Osteocyte (in vitro differentiated cells): ENCODE data around the gene TPRG1. TPM values are rescaled to one million over a fixed set of nuclear protein-coding genes. Genes with fewer than 3 reads are reported as not detected.

ENCODE experiments used
- DNase-seq: peaks from one replicate; pipeline ENCODE4 v3.0.0; 2021; ENCODE audit warnings: mixed read lengths; ENCODE audit not compliant: unreplicated experiment; ENCODE audit errors: extremely low spot score
- H3K27ac Mint-ChIP-seq: one replicate; pipeline ENCODE4 v1.8.0; 2021; ENCODE audit warnings: mild to moderate bottlenecking, mixed read lengths; ENCODE audit not compliant: unreplicated experiment
- H3K27me3 Mint-ChIP-seq: one replicate; pipeline ENCODE4 v1.8.0; 2021; ENCODE audit warnings: mixed read lengths; ENCODE audit not compliant: unreplicated experiment
- H3K36me3 Mint-ChIP-seq: one replicate; pipeline ENCODE4 v1.8.0; 2021; ENCODE audit warnings: mixed read lengths; ENCODE audit not compliant: unreplicated experiment
- H3K4me1 Mint-ChIP-seq: one replicate; pipeline ENCODE4 v1.8.0; 2021; ENCODE audit warnings: mixed read lengths; ENCODE audit not compliant: unreplicated experiment
- H3K4me3 Mint-ChIP-seq: one replicate; pipeline ENCODE4 v1.8.0; 2021; ENCODE audit warnings: mild to moderate bottlenecking, moderate library complexity, mixed read lengths; ENCODE audit not compliant: unreplicated experiment
- H3K9me3 Mint-ChIP-seq: one replicate; pipeline ENCODE4 v1.8.0; 2021; ENCODE audit warnings: mixed read lengths; ENCODE audit not compliant: unreplicated experiment
- CTCF ChIP-seq: fragments of 200-600 bp; sonication (generic); IDR thresholded peaks from 2 replicates; pipeline ENCODE4 v1.5.0; 2021; ENCODE audit warnings: antibody characterized with exemption, mild to moderate bottlenecking, moderate library complexity
- total RNA-seq: library from RNA; stranded (reverse); gene quantifications from 2 replicates; pipeline ENCODE4 v1.2.1, GENCODE V29; 2021

TPRG1 gene
- total RNA-seq, 1 donor from 2014 or later = 0.46 TPM

GRCh38 chr3:189269365-189269764 lies 97.6 kb downstream of the TPRG1 start:
- Mint-ChIP-seq H3K4me3 (no peak overlapping the region), H3K36me3 (peaks cover 2% of the 10 kb centered on the region), H3K9me3 (no peaks in the 10 kb centered on the region), H3K27ac (no peak overlapping the region), H3K4me1 (peaks cover 35% of the 10 kb centered on the region), H3K27me3 (no peaks in the 10 kb centered on the region)
- no peak for TF ChIP-seq CTCF
- no peak for DNase-seq

- Mint-ChIP-seq H3K9me3 (no peaks in the 10 kb centered on the region), H3K27me3 (no peaks in the 10 kb centered on the region), H3K27ac (no peak overlapping the region), H3K4me1 (peaks cover 30% of the 10 kb centered on the region), H3K4me3 (no peak overlapping the region), H3K36me3 (no peaks in the 10 kb centered on the region)
- peak; percentile 87 for DNase-seq
- TF ChIP-seq CTCF = peak; percentile 88
Observed at GRCh38 chr3:189270248-189270832, 98.6 kb downstream of the TPRG1 start.

GRCh38 chr3:189272500-189273119 lies 100.8 kb downstream of the TPRG1 start:
- Mint-ChIP-seq H3K4me1 (peaks cover 44% of the 10 kb centered on the region), H3K4me3 (no peak overlapping the region), H3K9me3 (no peaks in the 10 kb centered on the region), H3K27me3 (no peaks in the 10 kb centered on the region), H3K27ac (no peak overlapping the region), H3K36me3 (no peaks in the 10 kb centered on the region)
- peak; percentile 55 for TF ChIP-seq CTCF
- no peak for DNase-seq

GRCh38 chr3:189273736-189274135 lies 102.0 kb downstream of the TPRG1 start:
- Mint-ChIP-seq H3K27ac (no peak overlapping the region), H3K36me3 (no peaks in the 10 kb centered on the region), H3K4me3 (no peak overlapping the region), H3K27me3 (no peaks in the 10 kb centered on the region), H3K4me1 (peaks cover 39% of the 10 kb centered on the region), H3K9me3 (no peaks in the 10 kb centered on the region)
- no peak for TF ChIP-seq CTCF
- DNase-seq = no peak

GRCh38 chr3:189275182-189275581 lies 103.4 kb downstream of the TPRG1 start:
- no peaks in the 10 kb centered on the region for H3K27me3 Mint-ChIP-seq
- no peaks in the 10 kb centered on the region for H3K9me3 Mint-ChIP-seq
- H3K36me3 Mint-ChIP-seq = no peaks in the 10 kb centered on the region
- TF ChIP-seq CTCF = no peak
- H3K27ac Mint-ChIP-seq = no peak overlapping the region
- DNase-seq = no peak
- H3K4me3 Mint-ChIP-seq = no peak overlapping the region
- H3K4me1 Mint-ChIP-seq = peaks cover 26% of the 10 kb centered on the region
